Adipocyte (in vitro differentiated cells): Measurements from ENCODE around the gene VGF.
"Not testable (repeated sequence)": the region's sequence is repeated elsewhere in the genome, so short reads cannot be mapped to it uniquely, and the experiment has no call there.

ENCODE experiments used
- DNase-seq: peaks from one replicate; pipeline ENCODE4 v3.0.0-alpha.2; 2015; ENCODE audit warnings: low read depth
- H3K27me3 ChIP-seq: replicated peaks from 2 replicates; pipeline ENCODE4 v1.7.0; 2013; ENCODE audit warnings: mild to moderate bottlenecking, low read length, moderate library complexity; ENCODE audit not compliant: control insufficient read depth, insufficient read depth
- H3K36me3 ChIP-seq: 2 replicates; pipeline ENCODE4 v1.7.0; 2013; ENCODE audit warnings: low read length, mild to moderate bottlenecking, moderate library complexity; ENCODE audit not compliant: control insufficient read depth, insufficient read depth, severe bottlenecking
- H3K4me1 ChIP-seq: 2 replicates; pipeline ENCODE4 v1.7.0; 2013; ENCODE audit warnings: mild to moderate bottlenecking, low read length, moderate library complexity; ENCODE audit not compliant: control insufficient read depth, insufficient read depth
- H3K4me3 ChIP-seq: 2 replicates; pipeline ENCODE4 v1.7.0; 2013; ENCODE audit warnings: mild to moderate bottlenecking, low read length, moderate library complexity
- H3K9ac ChIP-seq: 2 replicates; pipeline ENCODE4 v1.7.0; 2013; ENCODE audit warnings: mild to moderate bottlenecking, low read length, moderate library complexity
- H3K9me3 ChIP-seq: 2 replicates; pipeline ENCODE4 v1.7.0; 2013; ENCODE audit warnings: mild to moderate bottlenecking, low read length, moderate library complexity; ENCODE audit not compliant: control insufficient read depth

VGF gene

GRCh38 chr7:101153969-101154692 is 11.2 kb downstream of the VGF start, which contains the start of gene AP1S1:
Gene AP1S1, plus strand, starts transcription at chr7:101154476. Its CDS starts 39 bp downstream, at chr7:101154515.
- no peaks in the 10 kb centered on the region for H3K9me3 ChIP-seq

GRCh38 chr7:101151908-101152651 is 13.3 kb downstream of the VGF start:
- no peak overlapping the region for H3K4me3 ChIP-seq
- H3K27me3 ChIP-seq = no peaks in the 10 kb centered on the region
- H3K4me1 ChIP-seq = peaks cover 10% of the 10 kb centered on the region
- H3K36me3 ChIP-seq = peaks cover 6% of the 10 kb centered on the region
- no peak for DNase-seq
- H3K9ac ChIP-seq = no peak overlapping the region
- no peaks in the 10 kb centered on the region for H3K9me3 ChIP-seq

More at GRCh38 chr7:101153969-101154692, 11.2 kb downstream of the VGF start, which contains the start of gene AP1S1:
- Histone ChIP-seq H3K4me1 (peaks cover 10% of the 10 kb centered on the region), H3K9ac (peak within 1 kb of the TSS; percentile 89), H3K4me3 (peak within 1 kb of the TSS; percentile 90), H3K36me3 (peaks cover 25% of the 10 kb centered on the region), H3K27me3 (no peaks in the 10 kb centered on the region)
- peak; percentile 96 for DNase-seq

DNA sequence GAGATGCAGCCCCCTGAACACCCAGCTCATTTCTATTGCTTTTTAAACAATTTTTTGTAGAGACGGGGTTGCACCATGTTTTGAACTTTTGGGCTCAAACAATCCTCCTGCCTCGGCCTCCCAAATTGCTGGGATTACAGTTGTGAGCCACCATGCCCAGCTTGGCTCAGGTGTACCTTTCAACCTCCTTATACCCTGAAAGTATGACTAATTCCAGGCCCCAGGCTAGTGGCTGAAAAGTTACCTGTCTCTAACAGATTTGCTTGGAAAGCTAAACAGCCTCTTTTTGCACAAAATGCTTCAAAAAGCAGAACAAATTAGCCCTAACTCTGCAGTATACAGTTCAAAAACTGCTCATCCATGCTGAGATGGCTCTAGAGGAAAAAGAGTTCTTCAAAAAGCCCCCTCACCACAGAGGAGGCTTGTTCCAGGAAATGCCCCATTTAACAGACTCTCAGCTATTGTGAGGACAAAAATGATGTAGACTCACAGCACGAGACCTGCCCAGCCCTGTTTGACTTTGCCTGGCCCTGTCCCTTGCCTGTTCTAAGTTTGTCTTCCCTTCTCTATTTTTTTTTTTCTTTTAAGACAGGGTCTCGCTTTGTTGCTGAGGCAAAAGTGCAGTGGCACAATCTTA is 24.5 kb downstream of the VGF start:
- H3K9me3 ChIP-seq = no peaks in the 10 kb centered on the region
- H3K9ac ChIP-seq = no peak overlapping the region
- H3K4me1 ChIP-seq = peaks cover 22% of the 10 kb centered on the region
- H3K36me3 ChIP-seq = peaks cover 21% of the 10 kb centered on the region
- peaks cover under 1% of the 10 kb centered on the region for H3K27me3 ChIP-seq
- H3K4me3 ChIP-seq = no peak overlapping the region
- no peak for DNase-seq

GRCh38 chr7:101140339-101140699 is 25.1 kb downstream of the VGF start:
- peak; percentile 36 for DNase-seq
- no peak overlapping the region for H3K9ac ChIP-seq
- no peaks in the 10 kb centered on the region for H3K27me3 ChIP-seq
- no peak overlapping the region for H3K4me3 ChIP-seq
- peaks cover 22% of the 10 kb centered on the region for H3K4me1 ChIP-seq
- H3K9me3 ChIP-seq = no peaks in the 10 kb centered on the region
- peaks cover 26% of the 10 kb centered on the region for H3K36me3 ChIP-seq

DNA sequence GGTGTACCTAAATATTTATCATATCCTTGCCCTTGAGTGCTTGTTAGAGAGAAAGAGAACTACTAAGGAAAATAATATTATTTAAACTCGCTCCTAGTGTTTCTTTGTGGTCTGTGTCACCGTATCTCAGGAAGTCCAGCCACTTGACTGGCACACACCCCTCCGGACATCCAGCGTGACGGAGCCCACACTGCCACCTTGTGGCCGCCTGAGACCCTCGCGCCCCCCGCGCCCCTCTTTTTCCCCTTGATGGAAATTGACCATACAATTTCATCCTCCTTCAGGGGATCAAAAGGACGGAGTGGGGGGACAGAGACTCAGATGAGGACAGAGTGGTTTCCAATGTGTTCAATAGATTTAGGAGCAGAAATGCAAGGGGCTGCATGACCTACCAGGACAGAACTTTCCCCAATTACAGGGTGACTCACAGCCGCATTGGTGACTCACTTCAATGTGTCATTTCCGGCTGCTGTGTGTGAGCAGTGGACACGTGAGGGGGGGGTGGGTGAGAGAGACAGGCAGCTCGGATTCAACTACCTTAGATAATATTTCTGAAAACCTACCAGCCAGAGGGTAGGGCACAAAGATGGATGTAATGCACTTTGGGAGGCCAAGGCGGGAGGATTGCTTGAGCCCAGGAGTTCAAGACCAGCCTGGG is 27.0 kb downstream of the VGF start:
- Histone ChIP-seq H3K4me1 (peaks cover 30% of the 10 kb centered on the region), H3K4me3 (peak overlapping the region; percentile 46), H3K27me3 (no peaks in the 10 kb centered on the region), H3K9ac (peak overlapping the region; percentile 78), H3K9me3 (no peaks in the 10 kb centered on the region), H3K36me3 (peaks cover 41% of the 10 kb centered on the region)
- peak; percentile 95 for DNase-seq

DNA sequence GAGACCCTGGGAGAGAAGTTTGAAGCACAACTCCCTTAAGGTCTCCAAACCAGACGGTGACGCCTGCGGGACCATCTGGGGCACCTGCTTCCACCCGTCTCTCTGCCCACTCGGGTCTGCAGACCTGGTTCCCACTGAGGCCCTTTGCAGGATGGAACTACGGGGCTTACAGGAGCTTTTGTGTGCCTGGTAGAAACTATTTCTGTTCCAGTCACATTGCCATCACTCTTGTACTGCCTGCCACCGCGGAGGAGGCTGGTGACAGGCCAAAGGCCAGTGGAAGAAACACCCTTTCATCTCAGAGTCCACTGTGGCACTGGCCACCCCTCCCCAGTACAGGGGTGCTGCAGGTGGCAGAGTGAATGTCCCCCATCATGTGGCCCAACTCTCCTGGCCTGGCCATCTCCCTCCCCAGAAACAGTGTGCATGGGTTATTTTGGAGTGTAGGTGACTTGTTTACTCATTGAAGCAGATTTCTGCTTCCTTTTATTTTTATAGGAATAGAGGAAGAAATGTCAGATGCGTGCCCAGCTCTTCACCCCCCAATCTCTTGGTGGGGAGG is 27.6 kb downstream of the VGF start:
- no peak for DNase-seq
- peak overlapping the region; percentile 78 for H3K9ac ChIP-seq
- peaks cover 47% of the 10 kb centered on the region for H3K36me3 ChIP-seq
- peaks cover 30% of the 10 kb centered on the region for H3K4me1 ChIP-seq
- peak overlapping the region; percentile 41 for H3K4me3 ChIP-seq
- no peaks in the 10 kb centered on the region for H3K27me3 ChIP-seq
- no peaks in the 10 kb centered on the region for H3K9me3 ChIP-seq

DNA sequence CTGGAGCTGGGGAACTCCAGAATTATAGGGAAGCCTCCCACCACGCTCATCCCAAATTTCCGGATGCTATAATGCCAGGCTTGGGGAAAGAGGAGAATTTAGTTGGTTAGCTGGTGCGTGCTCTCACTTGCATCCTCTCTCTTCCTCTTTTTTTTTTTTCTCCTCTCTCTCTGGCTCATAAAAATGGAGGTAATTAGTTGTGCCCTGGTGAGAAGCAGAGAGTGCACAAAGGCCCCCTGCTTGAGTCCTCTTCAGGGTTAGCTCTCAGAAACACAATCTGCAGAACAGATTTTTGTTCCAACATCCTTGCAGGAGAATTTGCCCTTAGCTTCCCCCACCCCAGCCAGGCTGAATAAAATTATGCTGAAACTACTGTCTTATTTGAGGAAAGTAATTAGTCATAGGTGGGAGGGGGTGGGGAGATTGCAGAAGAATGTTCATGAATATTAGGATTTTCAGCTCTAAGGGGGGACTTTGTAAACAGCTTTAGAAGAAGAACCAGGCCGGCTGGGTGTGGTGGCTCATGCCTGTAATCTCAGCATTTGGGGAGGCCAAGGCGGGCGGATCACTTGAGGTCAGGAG is 30.9 kb downstream of the VGF start:
- no peaks in the 10 kb centered on the region for H3K27me3 ChIP-seq
- H3K9ac ChIP-seq = peak overlapping the region; percentile 24
- H3K4me1 ChIP-seq = peaks cover 37% of the 10 kb centered on the region
- no peaks in the 10 kb centered on the region for H3K9me3 ChIP-seq
- H3K36me3 ChIP-seq = peaks cover 72% of the 10 kb centered on the region
- no peak for DNase-seq
- no peak overlapping the region for H3K4me3 ChIP-seq

- Histone ChIP-seq H3K36me3 (peaks cover 72% of the 10 kb centered on the region), H3K27me3 (no peaks in the 10 kb centered on the region), H3K4me3 (no peak overlapping the region), H3K9ac (peak overlapping the region; percentile 24), H3K9me3 (no peaks in the 10 kb centered on the region), H3K4me1 (peaks cover 37% of the 10 kb centered on the region)
- no peak for DNase-seq
Measured at GRCh38 chr7:101133621-101134398, 31.6 kb downstream of the VGF start.

DNA sequence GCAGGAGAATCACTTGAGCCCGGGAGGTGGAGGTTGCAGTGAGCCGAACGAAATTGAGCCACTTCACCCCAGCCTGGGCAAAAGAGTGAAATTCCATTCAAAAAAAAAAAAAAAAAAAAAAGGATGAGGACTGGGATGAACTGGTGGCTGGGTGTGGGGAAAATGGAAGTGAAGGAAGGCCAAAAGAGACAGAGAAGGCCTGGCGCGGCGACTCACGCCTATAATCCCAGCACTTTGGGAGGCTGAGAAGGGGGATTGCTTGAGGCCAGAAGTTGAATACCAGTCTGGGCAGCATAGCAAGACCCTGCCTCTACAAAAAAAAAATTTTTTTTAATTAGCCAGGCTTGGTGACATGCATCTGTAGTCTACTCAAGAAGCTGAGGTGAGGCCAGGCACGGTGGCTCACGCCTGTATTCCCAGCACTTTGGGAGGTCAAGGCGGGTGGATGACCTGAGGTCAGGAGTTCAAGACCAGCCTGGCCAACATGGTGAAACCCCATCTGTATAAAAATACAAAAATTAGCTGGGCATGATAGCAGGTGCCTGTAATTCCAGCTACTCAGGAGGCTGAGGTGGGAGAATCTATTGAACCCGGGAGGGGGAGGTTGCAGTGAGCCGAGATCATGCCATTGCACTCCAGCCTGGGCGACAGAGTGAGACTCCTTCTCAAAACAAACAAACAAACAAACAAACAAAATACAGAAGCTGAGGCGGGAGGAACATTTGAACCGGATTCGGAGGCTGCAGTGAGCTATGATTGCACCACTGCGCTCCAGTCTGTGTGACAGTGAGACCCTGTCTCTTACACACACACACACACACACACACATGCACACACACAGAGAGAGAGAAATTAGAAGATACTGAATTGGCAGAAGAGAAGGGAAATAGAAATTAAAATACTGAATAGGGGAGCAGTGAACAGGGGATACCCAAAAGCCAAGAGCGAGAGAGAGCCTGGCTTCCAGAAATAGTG is 32.5 kb downstream of the VGF start:
- not testable (repeated sequence) for DNase-seq
- Histone ChIP-seq H3K4me1 (peaks cover 38% of the 10 kb centered on the region), H3K9ac (peak overlapping the region; percentile 24)

More for the DNA sequence above, 32.5 kb downstream of the VGF start:
- H3K27me3 ChIP-seq, H3K4me3 ChIP-seq, H3K9me3 ChIP-seq: not testable (repeated sequence)
- H3K36me3 ChIP-seq = peaks cover 75% of the 10 kb centered on the region
